ENCODE results near the gene SPART.

SPART gene

DNA sequence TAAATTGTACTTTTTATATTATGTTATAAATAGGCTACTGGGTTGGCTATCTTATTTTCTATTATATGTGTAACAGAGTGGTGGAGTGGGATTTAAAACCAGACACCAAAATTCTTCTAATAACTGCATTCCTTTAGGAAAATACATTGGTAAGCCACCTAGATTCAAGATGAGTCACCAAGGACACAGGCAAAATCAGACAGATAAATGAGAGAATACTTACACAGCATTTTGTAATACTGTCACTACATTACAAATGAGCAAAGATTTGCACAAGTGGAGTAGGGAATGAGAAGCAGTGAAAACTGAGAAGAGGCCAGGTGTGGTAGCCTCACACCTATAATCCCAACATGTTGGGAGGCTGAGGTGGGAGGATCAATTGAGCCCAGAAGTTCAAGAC lies 6.2 kb upstream of the SPART start:
- Histone ChIP-seq H3K27me3 (ENCODE audit: low read depth, low read length) (no peaks in the 10 kb centered on the region), H3K27ac (ENCODE audit: low read length) (no peak overlapping the region), H3K9ac (ENCODE audit: low read length) (no peak overlapping the region), H3K9me3 (ENCODE audit: insufficient read depth, low read length) (no peaks in the 10 kb centered on the region), H3K79me2 (ENCODE audit: low read length) (no peaks in the 10 kb centered on the region), H3K4me2 (ENCODE audit: low read length) (no peak overlapping the region), H3K4me1 (ENCODE audit: low read length) (peaks cover 66% of the 10 kb centered on the region), H4K20me1 (ENCODE audit: insufficient read depth, low read length) (no peaks in the 10 kb centered on the region), H3K36me3 (replicated peaks; ENCODE audit: low read depth, low read length) (no peaks in the 10 kb centered on the region), H2AFZ (ENCODE audit: low read depth, low read length) (no peak overlapping the region), H3K4me3 (ENCODE audit: low read length) (no peak overlapping the region)
- TF ChIP-seq, protein P1, sequence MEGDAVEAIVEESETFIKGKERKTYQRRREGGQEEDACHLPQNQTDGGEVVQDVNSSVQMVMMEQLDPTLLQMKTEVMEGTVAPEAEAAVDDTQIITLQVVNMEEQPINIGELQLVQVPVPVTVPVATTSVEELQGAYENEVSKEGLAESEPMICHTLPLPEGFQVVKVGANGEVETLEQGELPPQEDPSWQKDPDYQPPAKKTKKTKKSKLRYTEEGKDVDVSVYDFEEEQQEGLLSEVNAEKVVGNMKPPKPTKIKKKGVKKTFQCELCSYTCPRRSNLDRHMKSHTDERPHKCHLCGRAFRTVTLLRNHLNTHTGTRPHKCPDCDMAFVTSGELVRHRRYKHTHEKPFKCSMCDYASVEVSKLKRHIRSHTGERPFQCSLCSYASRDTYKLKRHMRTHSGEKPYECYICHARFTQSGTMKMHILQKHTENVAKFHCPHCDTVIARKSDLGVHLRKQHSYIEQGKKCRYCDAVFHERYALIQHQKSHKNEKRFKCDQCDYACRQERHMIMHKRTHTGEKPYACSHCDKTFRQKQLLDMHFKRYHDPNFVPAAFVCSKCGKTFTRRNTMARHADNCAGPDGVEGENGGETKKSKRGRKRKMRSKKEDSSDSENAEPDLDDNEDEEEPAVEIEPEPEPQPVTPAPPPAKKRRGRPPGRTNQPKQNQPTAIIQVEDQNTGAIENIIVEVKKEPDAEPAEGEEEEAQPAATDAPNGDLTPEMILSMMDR (IDR thresholded peaks at IDR 0.05; ENCODE audit: low read depth, low read length): no peak
- no peak for TF ChIP-seq EZH2phosphoT487 (IDR thresholded peaks at IDR 0.05; ENCODE audit: low read depth)

DNA sequence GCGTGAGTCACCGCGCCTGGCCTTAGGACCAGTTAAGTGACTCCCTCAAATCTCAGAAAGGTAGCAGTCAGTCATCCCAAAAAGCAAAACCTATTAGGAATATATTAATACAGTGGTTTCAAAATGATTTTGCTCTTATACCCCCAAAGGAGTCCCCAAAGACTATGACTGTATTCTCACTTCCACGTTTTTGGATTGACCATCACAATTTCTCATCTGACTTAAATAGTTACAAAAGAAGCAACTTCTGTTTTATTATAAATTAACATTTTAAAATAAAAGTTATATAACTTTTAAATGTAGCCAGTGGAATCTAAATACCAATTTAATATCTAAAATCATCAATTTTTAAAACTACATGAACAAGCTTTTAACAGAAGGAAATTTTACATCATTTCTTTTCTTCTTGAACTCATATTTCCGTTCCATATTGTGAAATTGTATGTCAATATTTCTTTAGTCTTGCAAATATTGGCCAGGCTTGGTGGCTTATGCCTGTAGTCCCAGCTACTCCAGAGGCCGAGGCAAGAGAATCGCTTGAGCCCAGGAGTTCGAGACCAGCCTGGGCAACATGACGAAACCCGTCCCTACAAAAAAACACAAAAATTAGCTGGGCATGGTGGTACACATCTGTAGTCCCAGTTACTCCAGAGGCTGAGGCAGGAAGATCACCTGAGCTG lies 1.5 kb upstream of the SPART start:
- TF ChIP-seq, protein P1 (IDR thresholded peaks at IDR 0.05; ENCODE audit: low read depth, low read length): no peak
- TF ChIP-seq EZH2phosphoT487 (IDR thresholded peaks at IDR 0.05; ENCODE audit: low read depth): no peak
- Histone ChIP-seq H3K36me3 (replicated peaks; ENCODE audit: low read depth, low read length) (no peaks in the 10 kb centered on the region), H2AFZ (ENCODE audit: low read depth, low read length) (no peak overlapping the region), H3K27me3 (ENCODE audit: low read depth, low read length) (no peaks in the 10 kb centered on the region), H3K27ac (ENCODE audit: low read length) (peak overlapping the region; percentile 18; the same call in 1 of the 2 replicates), H4K20me1 (ENCODE audit: insufficient read depth, low read length) (no peaks in the 10 kb centered on the region), H3K9ac (ENCODE audit: low read length) (peak overlapping the region; percentile 16; the same call in 1 of the 2 replicates), H3K4me1 (ENCODE audit: low read length) (peaks cover 26% of the 10 kb centered on the region), H3K79me2 (ENCODE audit: low read length) (no peaks in the 10 kb centered on the region), H3K4me2 (ENCODE audit: low read length) (peak overlapping the region; percentile 61), H3K4me3 (ENCODE audit: low read length) (peak overlapping the region; percentile 64), H3K9me3 (ENCODE audit: insufficient read depth, low read length) (no peaks in the 10 kb centered on the region)

DNA sequence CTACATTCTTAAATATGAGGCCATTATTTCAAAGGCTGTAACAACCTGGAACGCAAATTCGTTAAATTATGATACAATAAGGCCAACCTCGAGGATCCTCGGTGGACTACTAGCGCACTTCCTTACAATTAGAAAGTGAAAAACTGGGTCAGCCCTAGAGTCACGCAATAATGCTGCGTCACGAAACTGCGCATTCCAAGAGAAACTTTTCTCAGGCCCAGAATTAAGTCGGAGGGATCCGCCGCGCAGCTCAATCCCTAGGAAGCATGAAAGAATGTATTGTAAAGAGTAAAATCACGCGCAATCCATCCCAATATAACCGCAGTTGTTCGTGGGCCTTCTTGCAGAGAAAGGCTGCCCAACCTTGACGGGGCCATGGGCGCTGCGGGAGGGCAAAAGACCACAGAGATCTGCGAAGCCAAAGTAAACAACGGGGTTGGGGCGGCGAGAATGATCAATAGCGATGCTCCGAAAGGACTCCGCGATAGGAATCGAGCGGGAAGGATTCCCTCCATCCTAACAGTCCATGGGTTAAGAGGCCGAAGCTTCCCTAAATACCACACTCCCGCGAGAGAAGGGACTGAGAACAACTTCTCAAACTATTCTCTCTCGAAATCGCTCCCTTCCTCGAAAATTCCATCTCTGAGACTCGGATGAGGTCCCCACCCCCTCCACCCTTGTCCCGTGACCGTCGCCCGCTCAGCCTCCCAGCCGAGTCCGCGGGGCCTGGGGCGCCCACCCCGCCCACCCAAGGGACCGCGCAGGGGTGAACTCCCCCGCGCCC lies 564 bp downstream of the SPART start:
- Histone ChIP-seq H2AFZ (ENCODE audit: low read depth, low read length) (no peak overlapping the region), H3K4me2 (ENCODE audit: low read length) (no peak overlapping the region), H3K27ac (ENCODE audit: low read length) (no peak overlapping the region), H3K79me2 (ENCODE audit: low read length) (no peaks in the 10 kb centered on the region), H3K4me3 (ENCODE audit: low read length) (no peak overlapping the region), H3K27me3 (ENCODE audit: low read depth, low read length) (no peaks in the 10 kb centered on the region), H3K36me3 (replicated peaks; ENCODE audit: low read depth, low read length) (no peaks in the 10 kb centered on the region), H3K4me1 (ENCODE audit: low read length) (peaks cover 15% of the 10 kb centered on the region), H3K9ac (ENCODE audit: low read length) (no peak overlapping the region), H3K9me3 (ENCODE audit: insufficient read depth, low read length) (no peaks in the 10 kb centered on the region), H4K20me1 (ENCODE audit: insufficient read depth, low read length) (no peaks in the 10 kb centered on the region)
- no peak for TF ChIP-seq EZH2phosphoT487 (IDR thresholded peaks at IDR 0.05; ENCODE audit: low read depth)
- TF ChIP-seq, protein P1 (IDR thresholded peaks at IDR 0.05; ENCODE audit: low read depth, low read length): no peak

DNA sequence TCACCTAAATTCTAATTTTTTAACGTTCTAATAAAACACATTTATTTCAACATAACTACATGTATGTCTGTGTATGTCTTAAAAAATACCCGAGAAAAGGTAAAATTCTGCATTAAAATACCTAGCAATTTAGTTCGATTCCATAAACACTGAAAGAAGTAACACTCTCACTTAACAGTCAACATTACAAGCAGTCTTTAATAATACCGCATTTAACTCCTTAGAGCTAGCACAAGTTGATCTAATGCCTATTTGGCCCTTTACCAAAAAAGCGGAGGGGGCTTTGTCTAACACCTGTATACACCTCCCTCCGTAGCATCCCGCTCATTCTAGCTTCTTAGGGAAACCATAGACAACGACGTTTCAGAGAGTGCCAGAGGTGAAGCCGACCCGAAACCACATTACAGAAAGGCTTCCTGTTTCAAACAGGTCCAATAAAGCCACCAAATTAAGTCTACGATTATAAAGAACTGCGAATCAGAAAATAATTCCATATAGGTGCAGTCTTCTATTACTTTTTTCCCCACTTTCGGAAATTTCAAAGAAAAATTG lies 1.2 kb downstream of the SPART start:
- Histone ChIP-seq H3K4me2 (ENCODE audit: low read length) (no peak overlapping the region), H3K4me3 (ENCODE audit: low read length) (no peak overlapping the region), H2AFZ (ENCODE audit: low read depth, low read length) (no peak overlapping the region), H3K27me3 (ENCODE audit: low read depth, low read length) (no peaks in the 10 kb centered on the region), H3K27ac (ENCODE audit: low read length) (no peak overlapping the region), H4K20me1 (ENCODE audit: insufficient read depth, low read length) (no peaks in the 10 kb centered on the region), H3K9me3 (ENCODE audit: insufficient read depth, low read length) (no peaks in the 10 kb centered on the region), H3K4me1 (ENCODE audit: low read length) (peaks cover 14% of the 10 kb centered on the region), H3K79me2 (ENCODE audit: low read length) (no peaks in the 10 kb centered on the region), H3K36me3 (replicated peaks; ENCODE audit: low read depth, low read length) (no peaks in the 10 kb centered on the region), H3K9ac (ENCODE audit: low read length) (no peak overlapping the region)
- TF ChIP-seq EZH2phosphoT487 (IDR thresholded peaks at IDR 0.05; ENCODE audit: low read depth): no peak
- TF ChIP-seq, protein P1 (IDR thresholded peaks at IDR 0.05; ENCODE audit: low read depth, low read length): no peak
